ENCODE data around the gene TRA2B.

Gene TRA2B

GRCh38 chr3:185954366-185954723 is 16.5 kb upstream of the TRA2B start:
- Histone ChIP-seq H4K91ac (ENCODE audit: low read depth, low read length, poor library complexity) (no peak overlapping the region), H3K14ac (ENCODE audit: low read length) (no peak overlapping the region), H2AK5ac (ENCODE audit: low read depth, low read length) (no peak overlapping the region), H2AFZ (ENCODE audit: low read length) (no peak overlapping the region), H3K27ac (replicated peaks; ENCODE audit: low read length) (no peak overlapping the region), H3K27me3 (ENCODE audit: control insufficient read depth in 3 of 3, insufficient read depth in 3 of 3, low read depth in 1 of 3, low read length in 3 of 3) (peaks cover 0 to 8% (median 0%) of the 10 kb centered on the region in 3 experiments), H2BK12ac (ENCODE audit: low read length) (no peak overlapping the region), H3K4ac (ENCODE audit: low read length) (no peak overlapping the region), H2BK5ac (ENCODE audit: low read length) (no peak overlapping the region), H3K79me1 (ENCODE audit: low read depth, low read length) (no peaks in the 10 kb centered on the region), H3K4me3 (ENCODE audit: low read length in 2 of 2) (no peak overlapping the region), H3K4me2 (ENCODE audit: insufficient read depth, low read length, poor library complexity, severe bottlenecking) (no peak overlapping the region), H4K8ac (ENCODE audit: low read depth, low read length) (no peak overlapping the region), H3K23ac (ENCODE audit: low read depth, low read length, poor library complexity) (no peak overlapping the region), H3K4me1 (ENCODE audit: control insufficient read depth in 2 of 2, insufficient read depth in 1 of 2, low read depth in 1 of 2, low read length in 2 of 2) (no peaks in the 10 kb centered on the region), H3K36me3 (replicated peaks in 1 of 2; ENCODE audit: control insufficient read depth in 2 of 2, insufficient read depth in 2 of 2, low read length in 2 of 2) (no peaks in the 10 kb centered on the region), H3K9ac (ENCODE audit: low read depth, low read length, poor library complexity) (no peak overlapping the region), H2BK15ac (ENCODE audit: low read length) (no peak overlapping the region), H3K9me3 (replicated peaks in 1 of 2; ENCODE audit: control insufficient read depth in 2 of 2, insufficient read depth in 1 of 2, low read depth in 1 of 2, low read length in 2 of 2) (peaks cover 2 to 3% of the 10 kb centered on the region in 2 donors), H2BK120ac (ENCODE audit: low read depth, low read length) (no peak overlapping the region), H3K18ac (ENCODE audit: low read length) (no peak overlapping the region)
- whole genome bisulfite sequencing, 2 donors (ENCODE audit: extremely low coverage in 2 of 2, insufficient read length in 2 of 2, insufficient replicate concordance in 1 of 2), result no CpG with 5 or more reads among the region's 3 CpGs
- DNase-seq (ENCODE audit: low spot score), result no peak

- Histone ChIP-seq H3K9me3 (replicated peaks in 1 of 2; ENCODE audit: control insufficient read depth in 2 of 2, insufficient read depth in 1 of 2, low read depth in 1 of 2, low read length in 2 of 2) (peaks cover 2 to 3% of the 10 kb centered on the region in 2 donors), H2AK5ac (ENCODE audit: low read depth, low read length) (no peak overlapping the region), H2BK15ac (ENCODE audit: low read length) (no peak overlapping the region), H4K8ac (ENCODE audit: low read depth, low read length) (no peak overlapping the region), H3K4me3 (ENCODE audit: low read length in 2 of 2) (no peak overlapping the region), H2AFZ (ENCODE audit: low read length) (no peak overlapping the region), H4K91ac (ENCODE audit: low read depth, low read length, poor library complexity) (no peak overlapping the region), H2BK12ac (ENCODE audit: low read length) (no peak overlapping the region), H3K14ac (ENCODE audit: low read length) (no peak overlapping the region), H3K18ac (ENCODE audit: low read length) (no peak overlapping the region), H3K9ac (ENCODE audit: low read depth, low read length, poor library complexity) (no peak overlapping the region), H3K4ac (ENCODE audit: low read length) (no peak overlapping the region), H2BK5ac (ENCODE audit: low read length) (no peak overlapping the region), H3K4me2 (ENCODE audit: insufficient read depth, low read length, poor library complexity, severe bottlenecking) (no peak overlapping the region), H3K4me1 (ENCODE audit: control insufficient read depth in 2 of 2, insufficient read depth in 1 of 2, low read depth in 1 of 2, low read length in 2 of 2) (no peaks in the 10 kb centered on the region), H3K27me3 (ENCODE audit: control insufficient read depth in 3 of 3, insufficient read depth in 3 of 3, low read depth in 1 of 3, low read length in 3 of 3) (peaks cover 0 to 10% (median 0%) of the 10 kb centered on the region in 3 experiments), H3K79me1 (ENCODE audit: low read depth, low read length) (no peaks in the 10 kb centered on the region), H3K36me3 (replicated peaks in 1 of 2; ENCODE audit: control insufficient read depth in 2 of 2, insufficient read depth in 2 of 2, low read length in 2 of 2) (no peaks in the 10 kb centered on the region), H2BK120ac (ENCODE audit: low read depth, low read length) (no peak overlapping the region), H3K23ac (ENCODE audit: low read depth, low read length, poor library complexity) (no peak overlapping the region), H3K27ac (replicated peaks; ENCODE audit: low read length) (no peak overlapping the region)
- whole genome bisulfite sequencing, 2 donors (ENCODE audit: extremely low coverage in 2 of 2, insufficient read length in 2 of 2, insufficient replicate concordance in 1 of 2), result no CpG with 5 or more reads among the region's 3 CpGs
- DNase-seq (ENCODE audit: low spot score), result no peak
Observed at GRCh38 chr3:185950728-185951127, 12.9 kb upstream of the TRA2B start.

- no peak overlapping the region for H3K18ac ChIP-seq (ENCODE audit: low read length)
- no peak overlapping the region for H2BK5ac ChIP-seq (ENCODE audit: low read length)
- H3K27ac ChIP-seq (replicated peaks; ENCODE audit: low read length), result no peak overlapping the region
- no peak overlapping the region for H3K9ac ChIP-seq (ENCODE audit: low read depth, low read length, poor library complexity)
- H2BK120ac ChIP-seq (ENCODE audit: low read depth, low read length), result no peak overlapping the region
- no peak overlapping the region for H2BK12ac ChIP-seq (ENCODE audit: low read length)
- H3K4ac ChIP-seq (ENCODE audit: low read length), result no peak overlapping the region
- DNase-seq (ENCODE audit: low spot score), result no peak
- no peak overlapping the region for H3K4me2 ChIP-seq (ENCODE audit: insufficient read depth, low read length, poor library complexity, severe bottlenecking)
- H3K9me3 ChIP-seq (replicated peaks in 1 of 2; ENCODE audit: control insufficient read depth in 2 of 2, insufficient read depth in 1 of 2, low read depth in 1 of 2, low read length in 2 of 2), result peaks cover 2 to 3% of the 10 kb centered on the region in 2 donors
- H2AK5ac ChIP-seq (ENCODE audit: low read depth, low read length), result no peak overlapping the region
- no peaks in the 10 kb centered on the region for H3K79me1 ChIP-seq (ENCODE audit: low read depth, low read length)
- H3K4me1 ChIP-seq (ENCODE audit: control insufficient read depth in 2 of 2, insufficient read depth in 1 of 2, low read depth in 1 of 2, low read length in 2 of 2), result no peaks in the 10 kb centered on the region
- H4K8ac ChIP-seq (ENCODE audit: low read depth, low read length), result no peak overlapping the region
- no CpG with 5 or more reads among the region's 6 CpGs for WGBS, 2 donors (ENCODE audit: extremely low coverage in 2 of 2, insufficient read length in 2 of 2, insufficient replicate concordance in 1 of 2)
- H3K23ac ChIP-seq (ENCODE audit: low read depth, low read length, poor library complexity), result no peak overlapping the region
- H2AFZ ChIP-seq (ENCODE audit: low read length), result no peak overlapping the region
- H3K36me3 ChIP-seq (replicated peaks in 1 of 2; ENCODE audit: control insufficient read depth in 2 of 2, insufficient read depth in 2 of 2, low read length in 2 of 2), result no peaks in the 10 kb centered on the region
- H3K4me3 ChIP-seq (ENCODE audit: low read length in 2 of 2), result no peak overlapping the region
- H3K27me3 ChIP-seq (ENCODE audit: control insufficient read depth in 3 of 3, insufficient read depth in 3 of 3, low read depth in 1 of 3, low read length in 3 of 3), result peaks cover 0 to 10% (median 0%) of the 10 kb centered on the region in 3 experiments
- no peak overlapping the region for H4K91ac ChIP-seq (ENCODE audit: low read depth, low read length, poor library complexity)
- no peak overlapping the region for H2BK15ac ChIP-seq (ENCODE audit: low read length)
- no peak overlapping the region for H3K14ac ChIP-seq (ENCODE audit: low read length)
Observed at GRCh38 chr3:185949515-185949914, 11.7 kb upstream of the TRA2B start.

GRCh38 chr3:185948292-185948691 is 10.5 kb upstream of the TRA2B start:
- Histone ChIP-seq H2BK12ac (ENCODE audit: low read length) (no peak overlapping the region), H3K4ac (ENCODE audit: low read length) (no peak overlapping the region), H3K27me3 (ENCODE audit: control insufficient read depth in 3 of 3, insufficient read depth in 3 of 3, low read depth in 1 of 3, low read length in 3 of 3) (peaks cover 0 to 10% (median 0%) of the 10 kb centered on the region in 3 experiments), H3K4me1 (ENCODE audit: control insufficient read depth in 2 of 2, insufficient read depth in 1 of 2, low read depth in 1 of 2, low read length in 2 of 2) (peaks cover 0 to 1% of the 10 kb centered on the region in 2 donors), H3K23ac (ENCODE audit: low read depth, low read length, poor library complexity) (no peak overlapping the region), H3K9ac (ENCODE audit: low read depth, low read length, poor library complexity) (no peak overlapping the region), H3K14ac (ENCODE audit: low read length) (no peak overlapping the region), H3K4me2 (ENCODE audit: insufficient read depth, low read length, poor library complexity, severe bottlenecking) (no peak overlapping the region), H2AK5ac (ENCODE audit: low read depth, low read length) (no peak overlapping the region), H3K27ac (replicated peaks; ENCODE audit: low read length) (no peak overlapping the region), H3K36me3 (replicated peaks in 1 of 2; ENCODE audit: control insufficient read depth in 2 of 2, insufficient read depth in 2 of 2, low read length in 2 of 2) (no peaks in the 10 kb centered on the region), H3K4me3 (ENCODE audit: low read length in 2 of 2) (no peak overlapping the region), H4K91ac (ENCODE audit: low read depth, low read length, poor library complexity) (no peak overlapping the region), H2AFZ (ENCODE audit: low read length) (no peak overlapping the region), H3K18ac (ENCODE audit: low read length) (no peak overlapping the region), H3K9me3 (replicated peaks in 1 of 2; ENCODE audit: control insufficient read depth in 2 of 2, insufficient read depth in 1 of 2, low read depth in 1 of 2, low read length in 2 of 2) (peaks cover 2 to 3% of the 10 kb centered on the region in 2 donors), H2BK15ac (ENCODE audit: low read length) (no peak overlapping the region), H2BK120ac (ENCODE audit: low read depth, low read length) (no peak overlapping the region), H2BK5ac (ENCODE audit: low read length) (no peak overlapping the region), H3K79me1 (ENCODE audit: low read depth, low read length) (no peaks in the 10 kb centered on the region), H4K8ac (ENCODE audit: low read depth, low read length) (no peak overlapping the region)
- no peak for DNase-seq (ENCODE audit: low spot score)
- WGBS, 2 donors (ENCODE audit: extremely low coverage in 2 of 2, insufficient read length in 2 of 2, insufficient replicate concordance in 1 of 2), result no CpG with 5 or more reads among the region's 3 CpGs

All from neuronal stem cell (in vitro differentiated cells).